Gastroesophageal sphincter (tissue), 2 donors: ENCODE measurements around the gene CHRNB2.

Experiments used
- EP300 ChIP-seq: sonication (generic); formaldehyde crosslinking; IDR thresholded peaks from one replicate; pipeline ENCODE4 v1.6.1; 2017; ENCODE audit warnings: antibody characterized with exemption, mild to moderate bottlenecking
- POLR2A ChIP-seq, 2 donors: fragments of 450-650 bp; IDR thresholded peaks; one replicate each; pipeline ENCODE4 v1.6.1; 2017; ENCODE audit warnings: antibody characterized with exemption in 2 of 2, mild to moderate bottlenecking in 2 of 2, moderate library complexity in 1 of 2
- POLR2AphosphoS5 ChIP-seq: sonication (generic); formaldehyde crosslinking; IDR thresholded peaks from one replicate; pipeline ENCODE4 v1.6.1; 2017; ENCODE audit warnings: antibody characterized with exemption

DNA sequence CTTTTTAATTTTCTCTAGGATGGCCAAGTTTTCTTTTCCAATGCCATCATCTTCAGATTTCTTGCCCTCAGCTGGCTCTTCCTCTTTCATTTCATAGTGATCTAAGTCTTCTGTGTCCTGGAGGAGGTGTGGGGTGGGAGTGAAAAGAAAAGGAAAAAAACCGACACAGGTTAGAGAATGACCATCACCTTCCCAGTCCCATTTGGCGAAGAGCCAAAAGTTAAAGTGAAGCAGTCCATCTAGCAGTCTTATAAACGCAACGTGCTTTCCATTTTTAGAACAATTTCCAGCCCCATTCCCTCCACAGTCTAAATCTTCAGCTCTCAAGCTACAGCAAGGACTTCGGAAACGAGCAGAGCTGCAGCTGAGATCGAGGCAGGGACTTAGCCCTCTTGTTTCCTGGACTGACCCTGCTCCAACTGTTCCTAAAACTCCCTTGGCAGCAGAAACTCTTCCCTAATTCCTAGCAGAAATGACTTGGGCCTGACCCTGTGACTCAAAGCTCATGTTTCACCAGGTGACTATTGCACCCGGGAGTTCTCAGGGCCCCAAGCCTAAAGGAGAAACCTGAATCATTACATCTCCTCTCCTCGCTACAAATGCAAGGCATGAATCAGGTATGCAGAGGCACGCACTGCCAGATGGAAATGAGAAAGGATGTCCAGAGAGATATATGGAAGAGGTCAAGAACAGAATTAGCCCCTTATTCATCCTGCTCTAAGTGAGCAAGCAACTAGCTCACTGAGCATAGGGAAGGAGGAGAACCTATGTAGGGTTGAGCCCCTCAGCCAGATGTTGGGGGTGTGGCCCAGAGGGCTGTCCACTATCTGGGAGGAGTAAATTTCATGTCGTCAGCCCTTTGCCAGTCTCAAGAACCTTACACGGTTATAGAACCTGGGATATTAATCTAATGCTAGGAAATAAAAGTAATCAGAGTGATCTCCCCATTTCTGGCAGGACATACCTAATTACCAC, 14.2 kb upstream of the CHRNB2 start:
- TF ChIP-seq EP300 (no peak), POLR2AphosphoS5 (peak; percentile 23), POLR2A (IDR thresholded peaks at IDR 0.05) (no peak)
